HG03139 (cell line): ENCODE measurements around the gene FBXO22.
"Not testable (repeated sequence)": the region's sequence is repeated elsewhere in the genome, so short reads cannot be mapped to it uniquely, and the experiment has no call there.

Experiments used
- ATAC-seq: cut with Tn5 transposase; IDR thresholded peaks from one replicate; pipeline ENCODE4 v1.9.1; 2021; ENCODE audit not compliant: unreplicated experiment

The FBXO22 gene

DNA sequence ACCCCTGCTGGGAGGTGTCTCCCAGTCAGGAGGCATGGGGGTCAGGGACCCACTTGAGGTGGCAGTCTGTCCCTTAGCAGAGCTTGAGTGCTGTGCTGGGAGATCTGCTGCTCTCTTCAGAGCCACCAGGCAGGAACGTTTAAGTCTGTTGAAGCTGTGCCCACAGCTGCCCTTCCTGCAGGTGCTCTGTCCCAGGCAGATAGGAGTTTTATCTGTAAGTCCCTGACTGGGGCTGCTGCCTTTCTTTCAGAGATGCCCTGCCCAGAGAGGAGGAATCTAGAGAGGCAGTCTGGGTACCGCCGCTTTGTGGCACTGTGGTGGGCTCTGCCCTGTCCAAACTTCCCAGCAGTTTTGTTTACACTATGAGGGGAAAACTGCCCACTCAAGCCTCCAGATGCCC, 73.1 kb downstream of the FBXO22 start:
- not testable (repeated sequence) for ATAC-seq

DNA sequence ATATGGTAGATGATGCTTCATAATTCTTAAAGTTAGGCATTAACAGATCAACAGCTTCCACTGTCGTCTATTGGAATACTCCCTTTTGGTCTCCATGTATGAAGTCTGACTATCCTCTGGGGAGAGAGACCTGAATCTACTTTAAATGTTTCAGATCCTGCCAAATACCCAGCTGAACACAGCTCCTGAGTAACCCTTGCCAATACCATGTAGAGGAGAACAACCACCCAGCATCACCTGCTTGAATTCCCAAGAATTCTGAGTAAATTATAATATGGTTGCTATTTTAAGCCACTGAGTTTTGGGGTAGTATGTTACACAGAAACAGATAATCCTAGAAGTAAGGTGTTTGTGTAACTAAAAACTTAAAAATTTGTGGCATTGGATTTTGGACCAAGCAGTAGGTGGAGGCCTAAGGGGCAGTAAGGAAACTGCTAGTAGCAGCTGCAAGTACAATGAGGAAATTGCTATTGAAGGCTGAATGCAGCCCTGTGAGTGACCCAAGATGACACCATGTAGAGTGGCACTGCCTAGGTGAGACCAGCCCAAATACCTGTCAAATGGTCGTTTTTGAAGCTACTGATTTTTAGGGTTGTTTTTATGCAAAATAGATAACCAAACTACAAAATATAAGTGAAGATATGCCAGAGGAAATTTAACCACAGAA, 77.6 kb downstream of the FBXO22 start:
- ATAC-seq: no peak

DNA sequence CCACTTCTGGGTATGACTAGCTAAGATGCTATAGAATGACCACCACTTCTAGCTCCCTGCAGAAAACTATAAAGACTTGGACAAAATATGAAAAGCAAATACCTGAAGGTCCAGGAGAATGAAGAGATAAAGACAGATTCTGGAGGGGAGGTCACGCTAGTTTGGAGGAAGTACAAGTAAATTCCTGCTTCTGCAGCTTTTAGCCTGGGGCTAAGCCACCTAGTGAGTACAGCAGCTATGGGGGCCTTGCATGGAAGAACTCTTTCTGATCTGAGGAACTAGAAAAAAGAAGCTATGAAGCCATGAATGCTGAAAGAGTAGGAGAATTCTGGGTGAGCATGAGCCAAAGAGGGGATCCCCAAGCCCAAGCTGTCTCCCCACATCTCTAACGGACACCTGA, 78.8 kb downstream of the FBXO22 start:
- no peak for ATAC-seq

DNA sequence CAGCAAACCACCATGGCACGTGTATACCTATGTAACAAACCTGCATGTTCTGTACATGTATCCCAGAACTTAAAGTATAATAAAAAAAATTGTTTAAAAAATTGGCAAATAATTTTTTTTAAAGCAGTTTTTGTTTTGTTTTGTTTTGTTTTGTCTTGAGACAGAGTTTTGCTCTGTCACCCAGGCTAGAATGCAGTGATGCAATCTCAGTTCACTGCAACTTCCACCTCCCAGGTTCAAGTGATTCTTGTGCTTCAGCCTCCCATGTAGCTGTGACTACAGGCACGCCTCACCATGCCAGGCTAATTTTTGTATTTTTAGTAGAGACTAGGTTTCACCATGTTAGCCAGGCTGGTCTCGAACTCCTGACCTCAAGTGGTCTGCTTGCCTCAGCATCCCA, 81.0 kb downstream of the FBXO22 start:
- ATAC-seq: not testable (repeated sequence)

DNA sequence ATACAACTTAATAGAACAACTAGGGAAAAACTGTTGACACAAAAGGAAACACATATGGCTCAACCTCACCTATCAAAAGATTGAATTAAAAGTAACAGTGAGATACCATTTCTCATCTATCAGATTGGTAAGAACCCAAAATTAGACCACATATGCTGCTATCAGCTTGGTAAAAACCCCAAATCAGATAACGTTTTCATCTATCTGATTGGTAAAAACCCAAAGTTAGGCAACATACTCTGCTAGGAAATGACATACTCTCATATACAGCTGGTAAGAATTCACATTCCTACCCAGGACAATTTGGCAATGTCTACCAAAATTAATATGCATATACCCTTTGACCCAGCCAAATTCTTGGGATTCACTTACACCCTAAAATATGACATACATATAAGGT, 82.3 kb downstream of the FBXO22 start:
- no peak for ATAC-seq

DNA sequence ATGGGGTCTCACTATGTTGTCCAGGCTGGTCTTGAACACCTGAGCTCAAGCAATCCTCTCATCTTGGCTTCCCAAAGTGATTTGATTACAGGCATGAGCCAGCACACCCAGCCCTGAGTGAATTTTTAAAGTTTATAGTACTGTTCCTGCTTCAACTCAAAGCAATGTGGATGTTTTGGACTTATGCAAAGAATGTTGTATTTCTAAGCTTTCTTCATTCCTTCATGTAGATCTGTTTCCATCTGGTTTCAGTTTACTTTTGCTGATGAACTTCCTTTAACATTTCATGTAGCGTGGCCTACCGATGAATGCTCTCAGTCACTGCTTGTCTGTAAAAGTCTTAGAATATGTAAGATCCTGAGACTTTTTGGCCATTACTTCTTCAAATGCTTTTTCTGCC, 85.4 kb downstream of the FBXO22 start:
- no peak for ATAC-seq

DNA sequence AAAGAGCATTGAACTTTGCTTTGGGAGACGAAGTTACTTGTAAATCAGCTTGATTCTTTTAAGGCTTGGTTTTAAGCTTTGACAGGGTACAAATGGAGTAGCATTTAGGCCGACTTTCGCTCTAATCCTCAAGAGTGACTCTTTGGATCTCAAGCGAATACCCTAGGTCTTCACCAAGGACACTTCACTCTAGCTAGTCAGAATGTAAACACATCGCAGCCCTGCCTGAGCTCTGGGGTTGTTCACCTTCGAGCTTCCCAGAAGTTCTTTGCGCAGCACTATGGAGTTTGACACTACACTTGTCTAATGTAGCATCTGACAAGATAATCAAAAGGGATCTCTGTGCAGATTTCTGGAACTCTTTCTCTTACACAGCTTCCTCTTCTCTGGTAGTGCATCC, 86.2 kb downstream of the FBXO22 start:
- no peak for ATAC-seq
